ENCODE measurements around the gene MYDGF. TPM values are rescaled to one million over a fixed set of nuclear protein-coding genes. Genes with fewer than 3 reads are reported as not detected.

MYDGF gene
- total and polyA plus RNA-seq, 7 experiments from 2014 or later = 28.1 to 105 (median 32.4) TPM

Other genes starting within 250 kb of the MYDGF start
- gene UBXN6, start 212.5 kb downstream of the MYDGF start, total RNA-seq = 10 to 100 TPM; 49.2 to 68.6 (median 53.1) TPM
- 1 to 10 TPM; 5.4 to 7.9 TPM for gene UBXN6, start 212.5 kb downstream of the MYDGF start, polyA plus RNA-seq
- 10 to 100 TPM; 25.9 to 64.6 (median 34.6) TPM for gene HDGFL2, start 198.0 kb downstream of the MYDGF start, total RNA-seq
- 10 to 100 TPM; 14.0 to 31.5 TPM for gene HDGFL2, start 198.0 kb downstream of the MYDGF start, polyA plus RNA-seq
- gene PLIN4, start 151.9 kb downstream of the MYDGF start, total RNA-seq = under 1 TPM in 3 of 5 experiments, not detected in 2; 0.11 to 0.24 (median 0.16) TPM
- under 1 TPM; 0.08 to 0.11 TPM for gene PLIN4, start 151.9 kb downstream of the MYDGF start, polyA plus RNA-seq
- gene PLIN5, start 135.1 kb downstream of the MYDGF start, total RNA-seq = 1 to 10 TPM in 3 of 5 experiments, under 1 TPM in 1, not detected in 1; 0.24 to 1.9 (median 1.8) TPM
- gene PLIN5, start 135.1 kb downstream of the MYDGF start, polyA plus RNA-seq = under 1 TPM; 0.34 to 0.55 TPM
- gene LRG1, start 130.3 kb downstream of the MYDGF start, total RNA-seq = 1 to 10 TPM in 1 of 5 experiments, under 1 TPM in 2, not detected in 2; 0.34 to 1.6 (median 0.66) TPM
- gene LRG1, start 130.3 kb downstream of the MYDGF start, polyA plus RNA-seq = under 1 TPM in 1 of 2 donors, not detected in 1; 0.06 TPM
- gene SEMA6B, start 110.7 kb downstream of the MYDGF start, total RNA-seq = 1 to 10 TPM in 3 of 5 experiments, under 1 TPM in 2; 0.22 to 2.4 (median 2.1) TPM
- not detected for gene SEMA6B, start 110.7 kb downstream of the MYDGF start, polyA plus RNA-seq
- gene TNFAIP8L1, start 30.8 kb downstream of the MYDGF start, total RNA-seq = 10 to 100 TPM; 11.2 to 22.4 (median 20.6) TPM
- 10 to 100 TPM in 1 of 2 donors, 1 to 10 TPM in 1; 8.0 to 20.5 TPM for gene TNFAIP8L1, start 30.8 kb downstream of the MYDGF start, polyA plus RNA-seq
- 10 to 100 TPM; 71.2 to 90.7 (median 81.4) TPM for gene DPP9, start 53.5 kb upstream of the MYDGF start, total RNA-seq
- 10 to 100 TPM; 16.4 to 32.9 TPM for gene DPP9, start 53.5 kb upstream of the MYDGF start, polyA plus RNA-seq
- gene FEM1A, start 121.4 kb upstream of the MYDGF start, total RNA-seq = 10 to 100 TPM; 10.2 to 17.2 (median 14.4) TPM
- 1 to 10 TPM; 2.4 to 6.3 TPM for gene FEM1A, start 121.4 kb upstream of the MYDGF start, polyA plus RNA-seq
- 10 to 100 TPM; 12.5 to 28.4 (median 16.5) TPM for gene TICAM1, start 161.4 kb upstream of the MYDGF start, total RNA-seq
- gene TICAM1, start 161.4 kb upstream of the MYDGF start, polyA plus RNA-seq = 10 to 100 TPM in 1 of 2 donors, 1 to 10 TPM in 1; 3.8 to 14.3 TPM
- gene PLIN3, start 197.3 kb upstream of the MYDGF start, total RNA-seq = 10 to 100 TPM; 12.8 to 38.2 (median 32.0) TPM
- 10 to 100 TPM; 22.1 to 33.1 TPM for gene PLIN3, start 197.3 kb upstream of the MYDGF start, polyA plus RNA-seq
- 10 to 100 TPM in 3 of 5 experiments, 1 to 10 TPM in 2; 2.7 to 28.6 (median 13.6) TPM for gene ARRDC5, start 232.6 kb upstream of the MYDGF start, total RNA-seq
- 1 to 10 TPM; 3.3 to 4.3 TPM for gene ARRDC5, start 232.6 kb upstream of the MYDGF start, polyA plus RNA-seq
- gene UHRF1, start 239.2 kb upstream of the MYDGF start, total RNA-seq = 10 to 100 TPM in 1 of 5 experiments, 1 to 10 TPM in 1, under 1 TPM in 3; 0.08 to 94.0 (median 0.24) TPM
- gene UHRF1, start 239.2 kb upstream of the MYDGF start, polyA plus RNA-seq = under 1 TPM; 0.06 to 0.07 TPM